A549 (cell line): ENCODE measurements around the gene CRYGC. TPM values are rescaled to one million over a fixed set of nuclear protein-coding genes. Genes with fewer than 3 reads are reported as not detected.

Experiments
- ATAC-seq, 2 experiments: fragments of 200-7000 bp in 1 of 2; fragments of >200 bp in 1 of 2; cut with Nextera tagmentation in 1 of 2; cut with Tn5 transposase in 1 of 2; 3 replicates each; pipeline versions ENCODE4 v1.8.0 to v1.9.1; 2018 to 2020; ENCODE audit warnings: mild to moderate bottlenecking in 1 of 2, moderate library complexity in 1 of 2
- CTCF ChIA-PET: fragments of 300-600 bp; sonication (Branson Sonifier 250); formaldehyde crosslinking; extraction: SDS; loops from one replicate; lab custom pipeline; 2021; ENCODE audit warnings: antibody characterized with exemption, inconsistent platforms; lab: Yijun Ruan, JAX
- POLR2A ChIA-PET: fragments of 350-600 bp; formaldehyde crosslinking; extraction: SDS; loops from one replicate; lab custom pipeline; 2021; ENCODE audit warnings: antibody characterized with exemption, inconsistent platforms; lab: Yijun Ruan, JAX
- DNase-seq, 2 experiments: peaks; one replicate each; pipeline versions ENCODE4 v3.0.0 to v3.0.0-alpha.2; 2011 to 2016; ENCODE audit warnings: low read depth in 1 of 2, low spot score in 1 of 2
- FAIRE-seq: peaks from 2 replicates; lab custom pipeline; 2011; peaks lifted over from hg19 to GRCh38; lab: Jason Lieb, UNC
- H3K27ac ChIP-seq, 2 experiments: fragments of >200 bp; sonication (Bioruptor Twin); formaldehyde crosslinking; 3 replicates each; pipeline ENCODE4 v1.5.1; 2016 to 2017
- H3K4me1 ChIP-seq: fragments of >200 bp; sonication (Bioruptor Twin); formaldehyde crosslinking; 3 replicates; pipeline ENCODE4 v1.6.1; 2016
- H3K4me2 ChIP-seq: fragments of >200 bp; sonication (Bioruptor Twin); formaldehyde crosslinking; 3 replicates; pipeline ENCODE4 v1.6.1; 2016
- H3K4me3 ChIP-seq: fragments of >200 bp; sonication (Bioruptor Twin); formaldehyde crosslinking; 3 replicates; pipeline ENCODE4 v1.5.1; 2016
- H3K9me3 ChIP-seq: fragments of >200 bp; sonication (Bioruptor Twin); formaldehyde crosslinking; 3 replicates; pipeline ENCODE4 v1.6.1; 2016
- BCL3 ChIP-seq: fragments of >200 bp; sonication (Bioruptor Twin); formaldehyde crosslinking; IDR thresholded peaks from 3 replicates; pipeline ENCODE4 v1.6.1; 2016
- BHLHE40 ChIP-seq: IDR thresholded peaks from 2 replicates; pipeline ENCODE4 v1.6.1; 2012; ENCODE audit warnings: low read depth, low read length, inconsistent platforms
- CBX2 ChIP-seq: fragments of 200-600 bp; sonication (generic); IDR thresholded peaks from 2 replicates; pipeline ENCODE4 v1.6.1; 2016; ENCODE audit warnings: low read depth, mild to moderate bottlenecking, borderline replicate concordance
- CHD2 ChIP-seq: fragments of 150-350 bp; IDR thresholded peaks from 2 replicates; pipeline ENCODE4 v1.6.1; 2014; ENCODE audit warnings: low read length; ENCODE audit not compliant: partially characterized antibody
- EP300 ChIP-seq, 2 experiments: fragments of >200 bp; sonication (Bioruptor Twin); formaldehyde crosslinking; IDR thresholded peaks; 2 replicates in 1 of 2; 3 replicates in 1 of 2; pipeline ENCODE4 v1.6.1; 2016 to 2017
- FOSB ChIP-seq: fragments of 250-450 bp; sonication (Bioruptor Pico); IDR thresholded peaks from 2 replicates; pipeline ENCODE4 v1.5.0; 2020; ENCODE audit warnings: mild to moderate bottlenecking, moderate library complexity
- FOSL2 ChIP-seq, 2 experiments: fragments of 450-650 bp in 1 of 2; fragments of >200 bp in 1 of 2; sonication (Bioruptor Twin) in 1 of 2; formaldehyde crosslinking; IDR thresholded peaks; 2 replicates each; pipeline versions ENCODE4 v1.5.0 to v1.6.1; 2016 to 2020; ENCODE audit warnings: mild to moderate bottlenecking in 1 of 2, moderate library complexity in 1 of 2
- FOXS1 ChIP-seq: fragments of 250-450 bp; sonication (Bioruptor Pico); IDR thresholded peaks from 2 replicates; pipeline ENCODE4 v1.5.0; 2020; ENCODE audit warnings: mild to moderate bottlenecking, moderate library complexity
- GATA3 ChIP-seq: IDR thresholded peaks from 2 replicates; pipeline ENCODE4 v1.6.1; 2012; ENCODE audit warnings: borderline replicate concordance
- HMGXB4 ChIP-seq: fragments of 250-450 bp; sonication (Bioruptor Pico); IDR thresholded peaks from 2 replicates; pipeline ENCODE4 v1.5.0; 2021; ENCODE audit warnings: mild to moderate bottlenecking, moderate library complexity, borderline replicate concordance
- JUN ChIP-seq, 2 experiments: fragments of >200 bp; sonication (Bioruptor Twin); formaldehyde crosslinking; IDR thresholded peaks; 2 replicates in 1 of 2; 3 replicates in 1 of 2; pipeline ENCODE4 v1.6.1; 2016 to 2017
- JUNB ChIP-seq: fragments of >200 bp; sonication (Bioruptor Twin); formaldehyde crosslinking; IDR thresholded peaks from 2 replicates; pipeline ENCODE4 v1.6.1; 2016
- KDM5A ChIP-seq: fragments of 200-600 bp; sonication (generic); IDR thresholded peaks from 2 replicates; pipeline ENCODE4 v1.6.1; 2016; ENCODE audit warnings: antibody characterized with exemption, mild to moderate bottlenecking
- MAFK ChIP-seq: fragments of 450-650 bp; IDR thresholded peaks from 2 replicates; pipeline ENCODE4 v1.6.1; 2014; ENCODE audit not compliant: partially characterized antibody
- MAZ ChIP-seq: fragments of 150-350 bp; IDR thresholded peaks from 2 replicates; pipeline ENCODE4 v1.6.1; 2014; ENCODE audit warnings: antibody characterized with exemption, low read depth, low read length, borderline replicate concordance
- NFE2L2 ChIP-seq: fragments of 150-350 bp; conservative IDR thresholded peaks from 2 replicates; pipeline ENCODE4 v1.6.1; 2014; ENCODE audit warnings: low read length
- RARB ChIP-seq: fragments of 250-450 bp; sonication (Bioruptor Pico); IDR thresholded peaks from 2 replicates; pipeline ENCODE4 v1.8.0; 2021; ENCODE audit warnings: mild to moderate bottlenecking, moderate library complexity
- RCOR1 ChIP-seq: fragments of 150-350 bp; IDR thresholded peaks from 2 replicates; pipeline ENCODE4 v1.6.1; 2014; ENCODE audit warnings: antibody characterized with exemption, low read length, low read depth
- SMC3 ChIP-seq: fragments of >200 bp; sonication (Bioruptor Twin); formaldehyde crosslinking; IDR thresholded peaks from 3 replicates; pipeline ENCODE4 v1.6.1; 2018; ENCODE audit warnings: inconsistent platforms
- SREBF2 ChIP-seq: fragments of 450-650 bp; IDR thresholded peaks from 2 replicates; pipeline ENCODE4 v1.6.1; 2014; ENCODE audit warnings: mild to moderate bottlenecking, moderate library complexity
- TFCP2L1 ChIP-seq: fragments of 250-450 bp; sonication (Bioruptor Pico); IDR thresholded peaks from 2 replicates; pipeline ENCODE4 v1.5.0; 2021; ENCODE audit warnings: mild to moderate bottlenecking
- ZC3H11A ChIP-seq: fragments of 450-650 bp; IDR thresholded peaks from 2 replicates; pipeline ENCODE4 v1.6.1; 2014; ENCODE audit warnings: antibody characterized with exemption, mild to moderate bottlenecking
- ZFP36 ChIP-seq: fragments of 450-650 bp; IDR thresholded peaks from 2 replicates; pipeline ENCODE4 v1.6.1; 2014; ENCODE audit warnings: borderline replicate concordance; ENCODE audit not compliant: partially characterized antibody
- WGBS: methylation state at CpG from one replicate; pipeline ENCODE4 v1.1.6; 2017; ENCODE audit errors: missing lambda C conversion rate; 5-methylcytosine and 5-hydroxymethylcytosine counted together
- polyA plus RNA-seq, 4 experiments: library from polyadenylated mRNA; depleted of rRNA in 3 of 4; stranded (reverse); fragments of >200 nt; fragmentation: RNase III in 1 of 4; extraction: RNeasy Plus Mini Kit Qiagen cat#74134 plus additional on column Dnase treatment in 1 of 4; gene quantifications; 2 replicates in 3 of 4; 3 replicates in 1 of 4; pipeline ENCODE4 v1.2.3, GENCODE V29; 2011 to 2017

CRYGC gene
- polyA plus RNA-seq, 2 of the 4 experiments (the other 2 are of a cell fraction), result not detected

- Histone ChIP-seq H3K4me3 (no peak overlapping the region), H3K4me2 (no peak overlapping the region), H3K4me1 (no peaks in the 10 kb centered on the region), H3K27ac (no peak overlapping the region), H3K9me3 (0 out of 3 replicates have a peak, but pooled peaks cover 5% of the 10 kb centered on the region)
- TF ChIP-seq BHLHE40 (no peak), BCL3 (no peak), NFE2L2 (no peak), CHD2 (no peak), EP300 (IDR thresholded peaks at IDR 0.05) (no peak), MAZ (no peak), CBX2 (no peak), GATA3 (no peak), SREBF2 (no peak), ZFP36 (no peak), JUN (IDR thresholded peaks at IDR 0.05) (no peak)
- ChIA-PET CTCF (no interaction called here), POLR2A (no interaction called here)
- WGBS, result 64% methylated on average over 1 of the region's 1 CpG
- ATAC-seq (no peak), FAIRE-seq (no peak), DNase-seq (no peak)
Observed at GRCh38 chr2:208150956-208151355, 21.3 kb upstream of the CRYGC start.

GRCh38 chr2:208150094-208150493 is 20.5 kb upstream of the CRYGC start:
- Histone ChIP-seq H3K4me1 (no peaks in the 10 kb centered on the region), H3K27ac (no peak overlapping the region), H3K4me3 (no peak overlapping the region), H3K9me3 (0 out of 3 replicates have a peak, but pooled peaks cover 5% of the 10 kb centered on the region), H3K4me2 (no peak overlapping the region)
- ATAC-seq, result no peak
- no peak for FAIRE-seq
- TF ChIP-seq FOSB, result no peak
- TF ChIP-seq KDM5A, result no peak
- TF ChIP-seq RCOR1, result no peak
- no peak for TF ChIP-seq JUNB
- TF ChIP-seq MAFK, result peak; percentile 56
- no peak for TF ChIP-seq ZFP36
- CTCF ChIA-PET, result interaction anchor here (1.3 kb wide), 1 partner anchor 25 kb away, joined by 7 read pairs; no protein-coding TSS in a partner anchor
- no peak for DNase-seq
- POLR2A ChIA-PET, result no interaction called here

GRCh38 chr2:208148803-208149202 is 19.2 kb upstream of the CRYGC start:
- no peak for TF ChIP-seq BCL3
- TF ChIP-seq TFCP2L1 (CRISPR knock-in tag), result no peak
- TF ChIP-seq HMGXB4, result no peak
- TF ChIP-seq ZFP36, result no peak
- TF ChIP-seq FOSL2 (IDR thresholded peaks at IDR 0.05), result no peak
- no peak for TF ChIP-seq FOSL2 (CRISPR knock-in tag; IDR thresholded peaks at IDR 0.05)
- no peak for TF ChIP-seq ZC3H11A
- TF ChIP-seq NFE2L2, result no peak
- TF ChIP-seq FOXS1, result no peak
- no peak for TF ChIP-seq SMC3
- TF ChIP-seq RARB (CRISPR knock-in tag), result no peak
- 0 out of 6 replicates have a peak, but pooled peaks of 1 of the 2 experiments have one; percentile 32 for ATAC-seq
- 0 out of 3 replicates have a peak, but pooled peaks cover 5% of the 10 kb centered on the region for H3K9me3 ChIP-seq
- ChIA-PET POLR2A (no interaction called here), CTCF (interaction anchor here (1.3 kb wide), 1 partner anchor 26 kb away, joined by 7 read pairs; no protein-coding TSS in a partner anchor)
- no peak for FAIRE-seq
- no peak overlapping the region for H3K27ac ChIP-seq
- WGBS, result 21% methylated on average over 2 of the region's 2 CpGs
- H3K4me3 ChIP-seq, result no peak overlapping the region
- no peaks in the 10 kb centered on the region for H3K4me1 ChIP-seq
- DNase-seq, result no peak
- no peak overlapping the region for H3K4me2 ChIP-seq
